Uterus (tissue), 2 donors: ENCODE data around the gene DTNA.

Source experiments
- POLR2A ChIP-seq, 2 donors: fragments of 450-650 bp; IDR thresholded peaks; one replicate each; pipeline ENCODE4 v1.6.1; 2016; ENCODE audit warnings: antibody characterized with exemption in 2 of 2, mild to moderate bottlenecking in 1 of 2, moderate library complexity in 1 of 2
- TF ChIP-seq, protein P1 (sequence below), 4 experiments: fragments of 200-600 bp in 2 of 4; fragments of 450-650 bp in 2 of 4; sonication (generic) in 2 of 4; IDR thresholded peaks; one replicate each; pipeline ENCODE4 v1.5.1; 2016 to 2019; ENCODE audit warnings: antibody characterized with exemption in 4 of 4, mild to moderate bottlenecking in 2 of 4, moderate library complexity in 1 of 4

DNA sequence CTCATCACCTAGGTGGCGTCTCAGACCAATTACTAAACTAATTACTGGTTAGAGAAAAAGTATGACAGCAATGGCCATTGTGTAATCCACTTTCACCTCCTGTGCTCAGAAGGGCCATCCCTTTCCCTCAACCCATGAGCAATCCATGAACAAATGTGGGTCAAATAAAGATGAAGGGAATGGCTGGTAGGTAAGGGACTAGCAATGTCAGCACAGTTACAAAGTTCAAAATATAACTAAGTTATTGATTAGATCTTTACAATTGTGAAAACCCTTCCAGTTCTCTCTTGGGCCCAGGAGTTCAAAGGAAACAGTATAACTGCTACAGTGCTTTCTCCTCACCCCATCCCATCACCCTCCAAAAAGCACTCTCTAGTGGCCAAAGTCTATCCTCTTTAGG is 98.3 kb downstream of the DTNA start:
- TF ChIP-seq POLR2A (IDR thresholded peaks at IDR 0.05) = no peak
- TF ChIP-seq, protein P1, sequence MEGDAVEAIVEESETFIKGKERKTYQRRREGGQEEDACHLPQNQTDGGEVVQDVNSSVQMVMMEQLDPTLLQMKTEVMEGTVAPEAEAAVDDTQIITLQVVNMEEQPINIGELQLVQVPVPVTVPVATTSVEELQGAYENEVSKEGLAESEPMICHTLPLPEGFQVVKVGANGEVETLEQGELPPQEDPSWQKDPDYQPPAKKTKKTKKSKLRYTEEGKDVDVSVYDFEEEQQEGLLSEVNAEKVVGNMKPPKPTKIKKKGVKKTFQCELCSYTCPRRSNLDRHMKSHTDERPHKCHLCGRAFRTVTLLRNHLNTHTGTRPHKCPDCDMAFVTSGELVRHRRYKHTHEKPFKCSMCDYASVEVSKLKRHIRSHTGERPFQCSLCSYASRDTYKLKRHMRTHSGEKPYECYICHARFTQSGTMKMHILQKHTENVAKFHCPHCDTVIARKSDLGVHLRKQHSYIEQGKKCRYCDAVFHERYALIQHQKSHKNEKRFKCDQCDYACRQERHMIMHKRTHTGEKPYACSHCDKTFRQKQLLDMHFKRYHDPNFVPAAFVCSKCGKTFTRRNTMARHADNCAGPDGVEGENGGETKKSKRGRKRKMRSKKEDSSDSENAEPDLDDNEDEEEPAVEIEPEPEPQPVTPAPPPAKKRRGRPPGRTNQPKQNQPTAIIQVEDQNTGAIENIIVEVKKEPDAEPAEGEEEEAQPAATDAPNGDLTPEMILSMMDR (IDR thresholded peaks at IDR 0.05) = no peak
